HCT116 (cell line): ENCODE measurements around the gene PRDM11. TPM values are rescaled to one million over a fixed set of nuclear protein-coding genes. Genes with fewer than 3 reads are reported as not detected.

Source experiments
- ATAC-seq: fragments of 200-7000 bp; cut with Tn5 transposase; 2 replicates; pipeline ENCODE4 v1.9.1; 2020; ENCODE audit warnings: mild to moderate bottlenecking, moderate library complexity
- BruUV-seq: library from RNA; stranded (reverse); fragments of 400-500 nt; replicated peaks from 2 replicates; lab custom pipeline; 2021; lab: Mats Ljungman, UMichigan
- CTCF ChIA-PET: fragments of 300-600 bp; sonication (Branson Sonifier 250); formaldehyde crosslinking; loops from one replicate; lab custom pipeline; 2021; ENCODE audit warnings: antibody characterized with exemption; lab: Charles Lee
- POLR2A ChIA-PET: fragments of 300-600, 350-600 bp; sonication (Branson Sonifier 250); formaldehyde crosslinking; loops from one replicate; lab custom pipeline; 2021; ENCODE audit warnings: antibody characterized with exemption; lab: Charles Lee
- RAD21 ChIA-PET, 2 experiments: fragments of 300-600 bp; sonication (Branson Sonifier 250); formaldehyde crosslinking; loops; one replicate each; lab custom pipeline; 2023; ENCODE audit warnings: low total read pairs in 2 of 2; ENCODE audit not compliant: uncharacterized antibody in 2 of 2, unreplicated experiment in 2 of 2, low non-redundant PET in 1 of 2; lab: Charles Lee
- DNase-seq: peaks from one replicate; pipeline ENCODE4 v3.0.0-alpha.2; 2010; ENCODE audit warnings: low read depth, low spot score
- H2AFZ ChIP-seq: fragments of 200-600 bp; shearing (Covaris generic), sonication (generic); 2 replicates; pipeline ENCODE4 v1.6.1; 2017; ENCODE audit warnings: low read depth, mixed run types, mixed read lengths, antibody characterized with exemption, low read length; ENCODE audit not compliant: poor library complexity, severe bottlenecking
- H3K27ac ChIP-seq: 2 replicates; pipeline ENCODE4 v1.5.1; 2012; ENCODE audit warnings: low read depth, low read length
- H3K27me3 ChIP-seq: fragments of 200-600 bp; sonication (generic); 2 replicates; pipeline ENCODE4 v1.6.1; 2016; ENCODE audit warnings: mixed run types, low read length, mixed read lengths; ENCODE audit not compliant: insufficient read depth
- H3K36me3 ChIP-seq, 2 experiments: fragments of 200-500 bp in 1 of 2; fragments of 200-600 bp in 1 of 2; sonication (Bioruptor generic) in 1 of 2; sonication (generic) in 1 of 2; 2 replicates each; pipeline versions ENCODE4 v1.5.1 to v1.6.1; 2014 to 2016; ENCODE audit warnings: low read length in 2 of 2, inconsistent platforms in 1 of 2, mixed read lengths in 1 of 2, mixed run types in 1 of 2; ENCODE audit not compliant: insufficient read depth in 2 of 2, control insufficient read depth in 1 of 2
- H3K4me1 ChIP-seq, 2 experiments: fragments of 200-600 bp in 1 of 2; sonication (generic) in 1 of 2; 2 replicates each; pipeline versions ENCODE4 v1.5.1 to v1.6.1; 2012 to 2017; ENCODE audit warnings: low read length in 2 of 2, inconsistent platforms in 1 of 2, mild to moderate bottlenecking in 1 of 2, mixed read lengths in 1 of 2, mixed run types in 1 of 2, moderate library complexity in 1 of 2; ENCODE audit not compliant: insufficient read depth in 2 of 2, control insufficient read depth in 1 of 2
- H3K4me2 ChIP-seq: fragments of 200-600 bp; sonication (generic); 2 replicates; pipeline ENCODE4 v1.6.1; 2017; ENCODE audit warnings: mixed run types, low read length, mixed read lengths
- H3K4me3 ChIP-seq, 2 experiments: fragments of 200-600 bp in 1 of 2; sonication (generic) in 1 of 2; replicated peaks in 1 of 2; 2 replicates each; pipeline ENCODE4 v1.5.1; 2011 to 2016; ENCODE audit warnings: low read length in 2 of 2, control low read depth in 1 of 2, low read depth in 1 of 2, mild to moderate bottlenecking in 1 of 2, mixed read lengths in 1 of 2, mixed run types in 1 of 2
- H3K79me2 ChIP-seq: fragments of 200-600 bp; sonication (generic); 2 replicates; pipeline ENCODE4 v1.6.1; 2017; ENCODE audit warnings: mild to moderate bottlenecking, mixed run types, low read length, moderate library complexity, mixed read lengths; ENCODE audit not compliant: insufficient read depth
- H3K9ac ChIP-seq: fragments of 200-600 bp; sonication (generic); 2 replicates; pipeline ENCODE4 v1.6.1; 2016; ENCODE audit warnings: low read length, mixed read lengths
- H3K9me2 ChIP-seq: fragments of 200-600 bp; sonication (generic), shearing (Covaris generic); 2 replicates; pipeline ENCODE4 v1.6.1; 2017; ENCODE audit warnings: mixed run types, mild to moderate bottlenecking, moderate library complexity; ENCODE audit not compliant: insufficient read depth
- H3K9me3 ChIP-seq, 2 experiments: fragments of 200-500 bp in 1 of 2; fragments of 200-600 bp in 1 of 2; sonication (Bioruptor generic) in 1 of 2; sonication (generic) in 1 of 2; 2 replicates each; pipeline ENCODE4 v1.6.1; 2014 to 2017; ENCODE audit warnings: low read length in 2 of 2, mixed read lengths in 2 of 2, inconsistent platforms in 1 of 2, low read depth in 1 of 2, mild to moderate bottlenecking in 1 of 2, mixed run types in 1 of 2, moderate library complexity in 1 of 2; ENCODE audit not compliant: control insufficient read depth in 1 of 2, insufficient read depth in 1 of 2
- H4K20me1 ChIP-seq: fragments of 200-600 bp; sonication (generic), shearing (Covaris generic); 2 replicates; pipeline ENCODE4 v1.6.1; 2017; ENCODE audit warnings: mixed run types, mild to moderate bottlenecking, moderate library complexity; ENCODE audit not compliant: insufficient read depth
- CBX3 ChIP-seq: IDR thresholded peaks from 2 replicates; pipeline ENCODE4 v1.6.1; 2012; ENCODE audit warnings: low read depth
- CEBPB ChIP-seq: IDR thresholded peaks from 2 replicates; pipeline ENCODE4 v1.6.1; 2012; ENCODE audit warnings: low read depth
- EGR1 ChIP-seq: IDR thresholded peaks from 2 replicates; pipeline ENCODE4 v1.6.1; 2012; ENCODE audit warnings: low read depth
- ELF1 ChIP-seq: IDR thresholded peaks from 2 replicates; pipeline ENCODE4 v1.6.1; 2012; ENCODE audit warnings: low read depth, borderline replicate concordance
- EZH2 ChIP-seq: fragments of 200-600 bp; sonication (generic); IDR thresholded peaks from 2 replicates; pipeline ENCODE4 v1.6.1; 2017; ENCODE audit warnings: antibody characterized with exemption, mixed run types
- JUND ChIP-seq: IDR thresholded peaks from 2 replicates; pipeline ENCODE4 v1.6.1; 2012
- POLR2AphosphoS5 ChIP-seq: IDR thresholded peaks from 2 replicates; pipeline ENCODE4 v1.6.1; 2011; ENCODE audit warnings: mild to moderate bottlenecking, low read depth, low read length, moderate library complexity
- SP1 ChIP-seq: IDR thresholded peaks from 2 replicates; pipeline ENCODE4 v1.6.1; 2012; ENCODE audit warnings: low read depth
- SRF ChIP-seq: IDR thresholded peaks from 2 replicates; pipeline ENCODE4 v1.6.1; 2012; ENCODE audit warnings: low read depth
- TCF7L2 ChIP-seq: IDR thresholded peaks from 2 replicates; pipeline ENCODE4 v1.7.0; 2011; ENCODE audit warnings: borderline replicate concordance, inconsistent platforms; ENCODE audit not compliant: insufficient read depth, insufficient read length; ENCODE audit errors: extremely low read depth
- YY1 ChIP-seq: IDR thresholded peaks from 2 replicates; pipeline ENCODE4 v1.6.1; 2011; ENCODE audit warnings: low read length, low read depth, moderate library complexity, mild to moderate bottlenecking; ENCODE audit not compliant: insufficient replicate concordance; ENCODE audit errors: extremely low read depth
- ZFX ChIP-seq: fragments of 450-650 bp; IDR thresholded peaks from 2 replicates; pipeline ENCODE4 v1.6.1; 2017
- ZNF274 ChIP-seq: fragments of 200-500 bp; sonication (Bioruptor generic); IDR thresholded peaks from 2 replicates; pipeline ENCODE4 v1.6.1; 2014; ENCODE audit warnings: mild to moderate bottlenecking, low read depth, low read length, inconsistent platforms
- intact Hi-C: fragments of 100-400 bp; cut with micrococcal nuclease; formaldehyde crosslinking; loops from 2 replicates; pipeline ENCODE4 v1.10.0; 2022
- total RNA-seq: library from RNA; stranded (reverse); gene quantifications from one replicate; pipeline ENCODE4 v1.2.1, GENCODE V29; 2021; ENCODE audit not compliant: unreplicated experiment
- TF ChIP-seq, protein P1 (sequence below): IDR thresholded peaks from 2 replicates; pipeline ENCODE4 v1.6.1; 2012
- TF ChIP-seq, protein P2 (sequence below): IDR thresholded peaks from 2 replicates; pipeline ENCODE4 v1.6.1; 2012
- TF ChIP-seq, protein P3 (sequence below), 3 experiments: fragments of 200-600 bp in 1 of 3; sonication (generic) in 1 of 3; IDR thresholded peaks in 2 of 3; conservative IDR thresholded peaks in 1 of 3; 2 replicates each; pipeline ENCODE4 v1.5.1; 2012 to 2017; ENCODE audit warnings: low read depth in 2 of 3, low read length in 2 of 3, antibody characterized with exemption in 1 of 3, borderline replicate concordance in 1 of 3, control low read depth in 1 of 3, mild to moderate bottlenecking in 1 of 3, mixed read lengths in 1 of 3, mixed run types in 1 of 3, moderate library complexity in 1 of 3; ENCODE audit not compliant: insufficient read depth in 1 of 3
- TF ChIP-seq, protein P4 (sequence below): IDR thresholded peaks from 2 replicates; pipeline ENCODE4 v1.6.1; 2012; ENCODE audit warnings: low read depth

PRDM11 gene
- total RNA-seq, 1 experiment from 2014 or later: 9.3 TPM

DNA sequence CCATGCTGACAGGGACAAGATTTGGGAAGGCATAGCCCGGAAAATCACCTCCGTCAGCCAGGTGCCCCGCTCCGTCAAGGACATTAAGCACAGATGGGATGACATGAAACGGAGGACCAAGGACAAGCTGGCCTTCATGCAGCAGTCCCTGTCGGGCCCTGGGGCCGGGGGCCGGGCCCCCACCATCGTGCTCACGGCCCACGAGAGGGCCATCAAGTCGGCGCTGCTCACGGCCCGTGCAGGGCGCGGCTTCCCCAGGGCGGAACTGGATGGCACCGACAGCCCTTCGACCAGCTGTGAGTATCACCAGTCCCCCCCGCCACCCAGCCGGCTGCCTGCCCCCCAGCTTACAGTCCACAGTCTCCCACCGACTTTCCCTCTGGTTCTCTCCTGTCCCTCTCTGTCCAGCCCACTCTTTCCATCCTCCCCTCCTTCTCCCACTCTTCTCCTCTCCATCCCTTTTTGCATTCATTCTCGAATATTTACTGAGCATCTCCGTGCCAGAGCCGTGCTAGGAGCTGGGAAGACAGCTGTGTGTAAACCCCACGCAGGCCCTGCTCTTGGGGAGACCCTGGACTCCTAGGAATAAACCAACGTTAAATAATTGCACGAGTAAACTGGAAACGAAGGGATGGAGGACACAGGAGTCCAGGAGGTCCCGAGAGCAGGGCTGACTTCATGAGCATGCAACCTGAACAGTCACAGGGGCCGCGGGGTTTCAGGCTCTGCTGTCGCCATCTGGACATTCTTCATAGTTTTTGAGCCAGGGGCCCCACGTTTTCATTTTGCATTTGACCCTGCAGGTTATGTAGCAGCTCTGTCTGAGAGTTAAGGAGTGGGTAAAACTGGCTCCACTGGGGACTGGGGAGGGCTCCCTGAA is 62.8 kb downstream of the PRDM11 start:
- H3K9ac ChIP-seq: no peak overlapping the region
- no peak overlapping the region for H2AFZ ChIP-seq
- H3K27ac ChIP-seq: no peak overlapping the region
- H3K9me3 ChIP-seq: no peaks in the 10 kb centered on the region
- intact Hi-C loops: no loop called here
- H3K27me3 ChIP-seq: no peaks in the 10 kb centered on the region
- no peaks in the 10 kb centered on the region for H3K36me3 ChIP-seq
- ATAC-seq (no peak), DNase-seq (no peak)
- no peaks in the 10 kb centered on the region for H3K9me2 ChIP-seq
- H3K4me1 ChIP-seq: no peaks in the 10 kb centered on the region
- ChIA-PET POLR2A (no interaction called here), RAD21 (no interaction called here), CTCF (no interaction called here)
- no peak overlapping the region for H3K4me3 ChIP-seq
- TF ChIP-seq, protein P1, sequence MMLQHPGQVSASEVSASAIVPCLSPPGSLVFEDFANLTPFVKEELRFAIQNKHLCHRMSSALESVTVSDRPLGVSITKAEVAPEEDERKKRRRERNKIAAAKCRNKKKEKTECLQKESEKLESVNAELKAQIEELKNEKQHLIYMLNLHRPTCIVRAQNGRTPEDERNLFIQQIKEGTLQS: no peak
- TF ChIP-seq SRF (no peak), CBX3 (no peak), ZFX (no peak), JUND (no peak), ZNF274 (no peak), EZH2 (no peak), YY1 (no peak), TCF7L2 (no peak), POLR2AphosphoS5 (no peak), EGR1 (no peak), SP1 (no peak), ELF1 (no peak), CEBPB (no peak)
- TF ChIP-seq, protein P2, sequence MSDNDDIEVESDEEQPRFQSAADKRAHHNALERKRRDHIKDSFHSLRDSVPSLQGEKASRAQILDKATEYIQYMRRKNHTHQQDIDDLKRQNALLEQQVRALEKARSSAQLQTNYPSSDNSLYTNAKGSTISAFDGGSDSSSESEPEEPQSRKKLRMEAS: no peak
- TF ChIP-seq, protein P3, sequence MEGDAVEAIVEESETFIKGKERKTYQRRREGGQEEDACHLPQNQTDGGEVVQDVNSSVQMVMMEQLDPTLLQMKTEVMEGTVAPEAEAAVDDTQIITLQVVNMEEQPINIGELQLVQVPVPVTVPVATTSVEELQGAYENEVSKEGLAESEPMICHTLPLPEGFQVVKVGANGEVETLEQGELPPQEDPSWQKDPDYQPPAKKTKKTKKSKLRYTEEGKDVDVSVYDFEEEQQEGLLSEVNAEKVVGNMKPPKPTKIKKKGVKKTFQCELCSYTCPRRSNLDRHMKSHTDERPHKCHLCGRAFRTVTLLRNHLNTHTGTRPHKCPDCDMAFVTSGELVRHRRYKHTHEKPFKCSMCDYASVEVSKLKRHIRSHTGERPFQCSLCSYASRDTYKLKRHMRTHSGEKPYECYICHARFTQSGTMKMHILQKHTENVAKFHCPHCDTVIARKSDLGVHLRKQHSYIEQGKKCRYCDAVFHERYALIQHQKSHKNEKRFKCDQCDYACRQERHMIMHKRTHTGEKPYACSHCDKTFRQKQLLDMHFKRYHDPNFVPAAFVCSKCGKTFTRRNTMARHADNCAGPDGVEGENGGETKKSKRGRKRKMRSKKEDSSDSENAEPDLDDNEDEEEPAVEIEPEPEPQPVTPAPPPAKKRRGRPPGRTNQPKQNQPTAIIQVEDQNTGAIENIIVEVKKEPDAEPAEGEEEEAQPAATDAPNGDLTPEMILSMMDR (IDR thresholded peaks at IDR 0.05 in 2 of 3, conservative IDR thresholded peaks at IDR 0.05 in 1 of 3; ENCODE audit: borderline replicate concordance in 1 of 3, insufficient read depth in 1 of 3, low read depth in 2 of 3, low read length in 2 of 3): no peak
- TF ChIP-seq, protein P4, sequence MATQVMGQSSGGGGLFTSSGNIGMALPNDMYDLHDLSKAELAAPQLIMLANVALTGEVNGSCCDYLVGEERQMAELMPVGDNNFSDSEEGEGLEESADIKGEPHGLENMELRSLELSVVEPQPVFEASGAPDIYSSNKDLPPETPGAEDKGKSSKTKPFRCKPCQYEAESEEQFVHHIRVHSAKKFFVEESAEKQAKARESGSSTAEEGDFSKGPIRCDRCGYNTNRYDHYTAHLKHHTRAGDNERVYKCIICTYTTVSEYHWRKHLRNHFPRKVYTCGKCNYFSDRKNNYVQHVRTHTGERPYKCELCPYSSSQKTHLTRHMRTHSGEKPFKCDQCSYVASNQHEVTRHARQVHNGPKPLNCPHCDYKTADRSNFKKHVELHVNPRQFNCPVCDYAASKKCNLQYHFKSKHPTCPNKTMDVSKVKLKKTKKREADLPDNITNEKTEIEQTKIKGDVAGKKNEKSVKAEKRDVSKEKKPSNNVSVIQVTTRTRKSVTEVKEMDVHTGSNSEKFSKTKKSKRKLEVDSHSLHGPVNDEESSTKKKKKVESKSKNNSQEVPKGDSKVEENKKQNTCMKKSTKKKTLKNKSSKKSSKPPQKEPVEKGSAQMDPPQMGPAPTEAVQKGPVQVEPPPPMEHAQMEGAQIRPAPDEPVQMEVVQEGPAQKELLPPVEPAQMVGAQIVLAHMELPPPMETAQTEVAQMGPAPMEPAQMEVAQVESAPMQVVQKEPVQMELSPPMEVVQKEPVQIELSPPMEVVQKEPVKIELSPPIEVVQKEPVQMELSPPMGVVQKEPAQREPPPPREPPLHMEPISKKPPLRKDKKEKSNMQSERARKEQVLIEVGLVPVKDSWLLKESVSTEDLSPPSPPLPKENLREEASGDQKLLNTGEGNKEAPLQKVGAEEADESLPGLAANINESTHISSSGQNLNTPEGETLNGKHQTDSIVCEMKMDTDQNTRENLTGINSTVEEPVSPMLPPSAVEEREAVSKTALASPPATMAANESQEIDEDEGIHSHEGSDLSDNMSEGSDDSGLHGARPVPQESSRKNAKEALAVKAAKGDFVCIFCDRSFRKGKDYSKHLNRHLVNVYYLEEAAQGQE: no peak
- BruUV-seq: no TSS peak
- no peak overlapping the region for H3K4me2 ChIP-seq
- H4K20me1 ChIP-seq: no peaks in the 10 kb centered on the region
- no peaks in the 10 kb centered on the region for H3K79me2 ChIP-seq
